GM23248 (cell line): ENCODE data around the gene ALPI. TPM values are rescaled to one million over a fixed set of nuclear protein-coding genes. Genes with fewer than 3 reads are reported as not detected.

Experiments used
- DNase-seq: peaks from one replicate; pipeline ENCODE4 v3.0.0-alpha.2; 2015
- H2AFZ ChIP-seq: fragments of 200-600 bp; sonication (generic); 2 replicates; pipeline ENCODE4 v1.6.1; 2016; ENCODE audit warnings: antibody characterized with exemption
- H3F3A ChIP-seq: fragments of 200-600 bp; sonication (generic); 2 replicates; pipeline ENCODE4 v1.6.1; 2016; ENCODE audit warnings: mild to moderate bottlenecking, antibody characterized with exemption, mixed run types; ENCODE audit not compliant: insufficient read depth
- H3K27ac ChIP-seq: fragments of 200-600 bp; sonication (generic); 2 replicates; pipeline ENCODE4 v1.5.1; 2016; ENCODE audit warnings: mild to moderate bottlenecking
- H3K27me3 ChIP-seq: fragments of 200-600 bp; sonication (generic); replicated peaks from 2 replicates; pipeline ENCODE4 v1.6.1; 2016; ENCODE audit warnings: mild to moderate bottlenecking; ENCODE audit not compliant: insufficient read depth
- H3K36me3 ChIP-seq: fragments of 200-600 bp; sonication (generic); 2 replicates; pipeline ENCODE4 v1.6.1; 2016; ENCODE audit warnings: low read depth, mild to moderate bottlenecking
- H3K4me1 ChIP-seq: fragments of 200-600 bp; sonication (generic); 2 replicates; pipeline ENCODE4 v1.6.1; 2016; ENCODE audit warnings: mild to moderate bottlenecking; ENCODE audit not compliant: insufficient read depth
- H3K4me2 ChIP-seq: fragments of 200-600 bp; sonication (generic); one replicate; pipeline ENCODE4 v1.6.1; 2016; ENCODE audit warnings: mild to moderate bottlenecking; ENCODE audit not compliant: unreplicated experiment
- H3K4me3 ChIP-seq: fragments of 200-600 bp; sonication (generic); 2 replicates; pipeline ENCODE4 v1.5.1; 2016; ENCODE audit warnings: mild to moderate bottlenecking
- H3K79me2 ChIP-seq: fragments of 200-600 bp; sonication (generic); 2 replicates; pipeline ENCODE4 v1.6.1; 2016; ENCODE audit warnings: mild to moderate bottlenecking; ENCODE audit not compliant: insufficient read depth
- H3K9ac ChIP-seq: fragments of 200-600 bp; sonication (generic); 2 replicates; pipeline ENCODE4 v1.6.1; 2016; ENCODE audit warnings: mild to moderate bottlenecking
- H3K9me2 ChIP-seq: fragments of 200-600 bp; sonication (generic); 2 replicates; pipeline ENCODE4 v1.6.1; 2016; ENCODE audit warnings: mixed run types, mild to moderate bottlenecking, moderate library complexity; ENCODE audit not compliant: insufficient read depth
- H3K9me3 ChIP-seq: fragments of 200-600 bp; sonication (generic); one replicate; pipeline ENCODE4 v1.6.1; 2017; ENCODE audit warnings: low read depth
- H4K20me1 ChIP-seq: fragments of 200-600 bp; sonication (generic); 2 replicates; pipeline ENCODE4 v1.6.0; 2016; ENCODE audit not compliant: insufficient read depth
- EZH2 ChIP-seq: fragments of 200-600 bp; sonication (generic); IDR thresholded peaks from 2 replicates; pipeline ENCODE4 v1.6.1; 2018; ENCODE audit warnings: antibody characterized with exemption, mild to moderate bottlenecking; ENCODE audit not compliant: insufficient read depth, poor library complexity, severe bottlenecking
- EZH2phosphoT487 ChIP-seq: fragments of 200-600 bp; sonication (generic); IDR thresholded peaks from 2 replicates; pipeline ENCODE4 v1.6.1; 2018; ENCODE audit warnings: antibody characterized with exemption, moderate library complexity, mild to moderate bottlenecking, low read depth; ENCODE audit not compliant: insufficient read depth
- WGBS, 2 experiments: methylation state at CpG; one replicate each; pipeline ENCODE4 v1.1.6; 2015 to 2017; ENCODE audit warnings: low lambda C conversion rate in 2 of 2, low coverage in 1 of 2; ENCODE audit errors: missing lambda C conversion rate in 2 of 2; 5-methylcytosine and 5-hydroxymethylcytosine counted together
- in situ Hi-C: fragments of 300-500 bp; cut with MboI; formaldehyde crosslinking; loops from 2 replicates; pipeline ENCODE4 v1.15.0; 2020
- polyA plus RNA-seq: library from polyadenylated mRNA; unstranded; fragments of >200 nt; fragmentation: Nextera tagmentation; extraction: Ambion mirVana; gene quantifications from 2 replicates; pipeline ENCODE4 v1.2.1, GENCODE V29; 2016
- total RNA-seq: library from RNA; depleted of rRNA; stranded (reverse); fragments of >200 nt; shearing (Covaris generic); gene quantifications from 2 replicates; pipeline ENCODE4 v1.2.3, GENCODE V29; 2014

The ALPI gene
- total and polyA plus RNA-seq, 2 experiments from 2014 or later = not detected

GRCh38 chr2:232477751-232478510 is 22.0 kb downstream of the ALPI start:
- H3K36me3 ChIP-seq = no peaks in the 10 kb centered on the region
- no peaks in the 10 kb centered on the region for H4K20me1 ChIP-seq
- no peak overlapping the region for H3K9ac ChIP-seq
- H3K27ac ChIP-seq = no peak overlapping the region
- no peak for DNase-seq
- in situ Hi-C loops = no loop called here
- no peaks in the 10 kb centered on the region for H3K9me3 ChIP-seq
- H3F3A ChIP-seq = no peaks in the 10 kb centered on the region
- no peak overlapping the region for H2AFZ ChIP-seq
- H3K4me3 ChIP-seq = no peak overlapping the region
- H3K4me2 ChIP-seq = no peak overlapping the region
- no peaks in the 10 kb centered on the region for H3K9me2 ChIP-seq
- no peak for TF ChIP-seq EZH2phosphoT487
- no peak for TF ChIP-seq EZH2
- no peaks in the 10 kb centered on the region for H3K4me1 ChIP-seq
- H3K27me3 ChIP-seq = peaks cover 25% of the 10 kb centered on the region
- no peaks in the 10 kb centered on the region for H3K79me2 ChIP-seq
- WGBS, 2 experiments = 62 to 63% methylated on average over 13 of the region's 13 CpGs

- Histone ChIP-seq H3K4me1 (no peaks in the 10 kb centered on the region), H3K9me3 (no peaks in the 10 kb centered on the region), H4K20me1 (no peaks in the 10 kb centered on the region), H3K27ac (no peak overlapping the region), H2AFZ (no peak overlapping the region), H3F3A (no peaks in the 10 kb centered on the region), H3K4me2 (no peak overlapping the region), H3K36me3 (no peaks in the 10 kb centered on the region), H3K4me3 (no peak overlapping the region), H3K79me2 (no peaks in the 10 kb centered on the region), H3K27me3 (peaks cover 17% of the 10 kb centered on the region), H3K9me2 (no peaks in the 10 kb centered on the region), H3K9ac (no peak overlapping the region)
- in situ Hi-C loops = no loop called here
- 56 to 58% methylated on average over 19 of the region's 19 CpGs for WGBS, 2 experiments
- TF ChIP-seq EZH2phosphoT487 (no peak), EZH2 (no peak)
- DNase-seq = no peak
Measured at GRCh38 chr2:232478571-232479340, 22.8 kb downstream of the ALPI start.

GRCh38 chr2:232479341-232480200 is 23.6 kb downstream of the ALPI start:
- Histone ChIP-seq H3K4me3 (no peak overlapping the region), H3K79me2 (no peaks in the 10 kb centered on the region), H4K20me1 (no peaks in the 10 kb centered on the region), H3K36me3 (no peaks in the 10 kb centered on the region), H3F3A (no peaks in the 10 kb centered on the region), H3K9ac (no peak overlapping the region), H3K4me1 (no peaks in the 10 kb centered on the region), H3K27ac (no peak overlapping the region), H3K9me3 (no peaks in the 10 kb centered on the region), H3K9me2 (no peaks in the 10 kb centered on the region), H2AFZ (no peak overlapping the region), H3K4me2 (no peak overlapping the region), H3K27me3 (peaks cover 9% of the 10 kb centered on the region)
- TF ChIP-seq EZH2phosphoT487 = no peak
- no peak for TF ChIP-seq EZH2
- no peak for DNase-seq
- 40 to 41% methylated on average over 20 to 21 of the region's 21 CpGs for WGBS, 2 experiments
- in situ Hi-C loops = no loop called here
